Measurements from ENCODE around the gene TRRAP.

- TF ChIP-seq, protein P1, sequence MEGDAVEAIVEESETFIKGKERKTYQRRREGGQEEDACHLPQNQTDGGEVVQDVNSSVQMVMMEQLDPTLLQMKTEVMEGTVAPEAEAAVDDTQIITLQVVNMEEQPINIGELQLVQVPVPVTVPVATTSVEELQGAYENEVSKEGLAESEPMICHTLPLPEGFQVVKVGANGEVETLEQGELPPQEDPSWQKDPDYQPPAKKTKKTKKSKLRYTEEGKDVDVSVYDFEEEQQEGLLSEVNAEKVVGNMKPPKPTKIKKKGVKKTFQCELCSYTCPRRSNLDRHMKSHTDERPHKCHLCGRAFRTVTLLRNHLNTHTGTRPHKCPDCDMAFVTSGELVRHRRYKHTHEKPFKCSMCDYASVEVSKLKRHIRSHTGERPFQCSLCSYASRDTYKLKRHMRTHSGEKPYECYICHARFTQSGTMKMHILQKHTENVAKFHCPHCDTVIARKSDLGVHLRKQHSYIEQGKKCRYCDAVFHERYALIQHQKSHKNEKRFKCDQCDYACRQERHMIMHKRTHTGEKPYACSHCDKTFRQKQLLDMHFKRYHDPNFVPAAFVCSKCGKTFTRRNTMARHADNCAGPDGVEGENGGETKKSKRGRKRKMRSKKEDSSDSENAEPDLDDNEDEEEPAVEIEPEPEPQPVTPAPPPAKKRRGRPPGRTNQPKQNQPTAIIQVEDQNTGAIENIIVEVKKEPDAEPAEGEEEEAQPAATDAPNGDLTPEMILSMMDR (IDR thresholded peaks at IDR 0.05): no peak
- TF ChIP-seq EP300 (IDR thresholded peaks at IDR 0.05) (no peak), POLR2A (IDR thresholded peaks at IDR 0.05) (no peak), POLR2AphosphoS5 (IDR thresholded peaks at IDR 0.05) (no peak)
Observed at GRCh38 chr7:98884416-98884815, 6.1 kb downstream of the TRRAP start.

Measured in upper lobe of left lung (tissue), 4 donors.